MCF 10A (cell line): ENCODE data around the gene LRFN3. TPM values are rescaled to one million over a fixed set of nuclear protein-coding genes. Genes with fewer than 3 reads are reported as not detected.

Experiments used
- BruUV-seq: library from RNA; stranded (reverse); fragments of 400-500 nt; replicated peaks from 2 replicates; lab custom pipeline; 2021; lab: Mats Ljungman, UMichigan
- CTCF ChIA-PET: fragments of 300-600 bp; sonication (Branson Sonifier 250); formaldehyde crosslinking; extraction: SDS; loops from one replicate; lab custom pipeline; 2021; ENCODE audit warnings: antibody characterized with exemption, inconsistent platforms; lab: Yijun Ruan, JAX
- POLR2A ChIA-PET: fragments of 300-600, 350-650 bp; sonication (Branson Sonifier 250); formaldehyde crosslinking; extraction: SDS; loops from one replicate; lab custom pipeline; 2020; ENCODE audit warnings: antibody characterized with exemption, inconsistent platforms; lab: Yijun Ruan, JAX
- DNase-seq: peaks from one replicate; pipeline ENCODE4 v3.0.0-alpha.2; 2018; ENCODE audit not compliant: unreplicated experiment
- H3K27ac Mint-ChIP-seq: one replicate; pipeline ENCODE4 v1.8.0; 2022; ENCODE audit warnings: mild to moderate bottlenecking, low read depth, mixed read lengths; ENCODE audit not compliant: unreplicated experiment
- H3K27me3 Mint-ChIP-seq: one replicate; pipeline ENCODE4 v1.8.0; 2022; ENCODE audit warnings: mixed read lengths; ENCODE audit not compliant: insufficient read depth, unreplicated experiment
- H3K36me3 Mint-ChIP-seq: one replicate; pipeline ENCODE4 v1.8.0; 2022; ENCODE audit warnings: mild to moderate bottlenecking, moderate library complexity, mixed read lengths; ENCODE audit not compliant: insufficient read depth, unreplicated experiment
- H3K4me1 Mint-ChIP-seq: one replicate; pipeline ENCODE4 v1.8.0; 2022; ENCODE audit warnings: mixed read lengths; ENCODE audit not compliant: insufficient read depth, unreplicated experiment
- H3K4me3 Mint-ChIP-seq: one replicate; pipeline ENCODE4 v1.8.0; 2022; ENCODE audit warnings: mild to moderate bottlenecking, moderate library complexity, mixed read lengths; ENCODE audit not compliant: unreplicated experiment
- H3K9me3 Mint-ChIP-seq: one replicate; pipeline ENCODE4 v1.8.0; 2022; ENCODE audit warnings: mixed read lengths; ENCODE audit not compliant: unreplicated experiment
- intact Hi-C: fragments of 100-400 bp; cut with micrococcal nuclease; formaldehyde crosslinking; loops from 2 replicates; pipeline ENCODE4 v1.14.1; 2022
- total RNA-seq: library from RNA; stranded (reverse); gene quantifications from 2 replicates; pipeline ENCODE4 v1.2.3, GENCODE V29; 2022
- TF ChIP-seq, protein P1 (sequence below): fragments of 200-600 bp; IDR thresholded peaks from one replicate; pipeline ENCODE4 v1.8.0; 2022; ENCODE audit warnings: antibody characterized with exemption, mild to moderate bottlenecking; ENCODE audit not compliant: unreplicated experiment

Gene LRFN3
- total RNA-seq, 1 experiment from 2014 or later = 7.4 TPM

DNA sequence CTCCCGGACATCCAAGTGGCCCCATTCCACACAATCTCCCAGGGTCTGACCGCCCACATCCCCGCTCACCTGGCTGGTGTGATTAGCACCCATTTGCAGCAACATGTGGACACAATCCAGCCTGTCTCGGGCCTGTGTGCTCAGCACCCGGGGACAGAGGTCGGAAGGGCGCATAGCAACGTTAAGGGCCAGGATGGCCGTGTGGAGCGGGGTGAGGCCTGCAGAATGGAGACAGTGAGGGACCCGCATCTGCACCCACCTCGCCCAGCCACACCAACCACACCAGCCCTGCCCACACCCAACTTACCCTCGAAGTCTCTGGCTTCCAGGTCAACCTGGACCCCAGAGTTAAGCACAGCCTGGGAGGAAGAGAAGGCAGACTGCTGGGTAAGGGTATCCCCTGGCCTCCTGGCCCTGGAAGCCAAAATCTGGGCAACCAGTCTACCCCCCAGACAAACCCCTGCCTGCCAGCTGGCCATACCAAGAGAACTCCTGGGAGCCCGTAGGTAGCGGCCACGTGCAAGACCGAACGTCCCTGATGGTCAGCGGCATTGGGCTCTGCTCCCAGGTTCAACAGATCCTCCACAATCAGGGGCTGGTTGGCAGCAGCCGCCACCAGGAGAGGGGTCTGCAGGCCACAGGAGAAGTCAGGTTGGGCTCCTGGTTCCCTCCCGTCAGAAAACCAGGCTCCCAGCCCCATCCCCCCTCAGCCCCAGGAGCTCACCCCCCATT lies 40.1 kb upstream of the LRFN3 start:
- no TSS peak for BruUV-seq
- Mint-ChIP-seq H3K9me3 (no peaks in the 10 kb centered on the region), H3K36me3 (peaks cover 42% of the 10 kb centered on the region), H3K4me3 (no peak overlapping the region), H3K4me1 (no peaks in the 10 kb centered on the region), H3K27me3 (no peaks in the 10 kb centered on the region), H3K27ac (no peak overlapping the region)
- CTCF ChIA-PET = interaction anchor here (2.3 kb wide), 1 partner anchor 13 kb away, joined by 10 read pairs; no protein-coding TSS in a partner anchor
- TF ChIP-seq, protein P1, sequence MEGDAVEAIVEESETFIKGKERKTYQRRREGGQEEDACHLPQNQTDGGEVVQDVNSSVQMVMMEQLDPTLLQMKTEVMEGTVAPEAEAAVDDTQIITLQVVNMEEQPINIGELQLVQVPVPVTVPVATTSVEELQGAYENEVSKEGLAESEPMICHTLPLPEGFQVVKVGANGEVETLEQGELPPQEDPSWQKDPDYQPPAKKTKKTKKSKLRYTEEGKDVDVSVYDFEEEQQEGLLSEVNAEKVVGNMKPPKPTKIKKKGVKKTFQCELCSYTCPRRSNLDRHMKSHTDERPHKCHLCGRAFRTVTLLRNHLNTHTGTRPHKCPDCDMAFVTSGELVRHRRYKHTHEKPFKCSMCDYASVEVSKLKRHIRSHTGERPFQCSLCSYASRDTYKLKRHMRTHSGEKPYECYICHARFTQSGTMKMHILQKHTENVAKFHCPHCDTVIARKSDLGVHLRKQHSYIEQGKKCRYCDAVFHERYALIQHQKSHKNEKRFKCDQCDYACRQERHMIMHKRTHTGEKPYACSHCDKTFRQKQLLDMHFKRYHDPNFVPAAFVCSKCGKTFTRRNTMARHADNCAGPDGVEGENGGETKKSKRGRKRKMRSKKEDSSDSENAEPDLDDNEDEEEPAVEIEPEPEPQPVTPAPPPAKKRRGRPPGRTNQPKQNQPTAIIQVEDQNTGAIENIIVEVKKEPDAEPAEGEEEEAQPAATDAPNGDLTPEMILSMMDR = no peak
- DNase-seq = no peak
- POLR2A ChIA-PET = interaction anchor here (0.6 kb wide), 1 partner anchor 340 kb away, joined by 3 read pairs; no protein-coding TSS in a partner anchor
- intact Hi-C loops = no loop called here

DNA sequence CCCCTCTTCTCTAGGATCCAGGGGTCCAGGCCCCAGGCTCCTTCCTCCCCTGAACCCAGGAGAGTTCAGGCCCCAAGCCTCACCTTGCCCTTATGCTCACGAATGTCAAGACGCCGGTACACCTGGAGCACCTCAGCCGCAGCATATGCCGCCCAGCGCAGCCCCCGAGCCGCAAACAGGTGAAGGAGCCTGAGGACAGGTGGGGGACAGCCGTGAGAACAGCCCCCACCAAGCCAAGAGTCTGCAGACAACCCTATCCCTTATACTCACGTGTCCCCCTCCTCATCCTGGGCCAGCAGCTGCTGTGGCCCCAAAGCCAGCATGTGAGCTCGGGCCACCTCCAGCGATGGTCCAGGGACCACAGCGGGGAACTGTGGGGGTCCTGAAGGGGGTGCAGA lies 39.5 kb upstream of the LRFN3 start:
- Mint-ChIP-seq H3K27ac (no peak overlapping the region), H3K27me3 (no peaks in the 10 kb centered on the region), H3K9me3 (no peaks in the 10 kb centered on the region), H3K4me3 (no peak overlapping the region), H3K36me3 (peaks cover 40% of the 10 kb centered on the region), H3K4me1 (no peaks in the 10 kb centered on the region)
- POLR2A ChIA-PET = interaction anchor here (0.6 kb wide), 1 partner anchor 339 kb away, joined by 3 read pairs; no protein-coding TSS in a partner anchor
- DNase-seq = no peak
- no TSS peak for BruUV-seq
- CTCF ChIA-PET = interaction anchor here (1.1 to 2.3 kb wide), 2 partner anchors 14 to 16 kb away, joined by 3 to 10 read pairs; no protein-coding TSS in a partner anchor
- TF ChIP-seq, protein P1 = no peak
- intact Hi-C loops = no loop called here

DNA sequence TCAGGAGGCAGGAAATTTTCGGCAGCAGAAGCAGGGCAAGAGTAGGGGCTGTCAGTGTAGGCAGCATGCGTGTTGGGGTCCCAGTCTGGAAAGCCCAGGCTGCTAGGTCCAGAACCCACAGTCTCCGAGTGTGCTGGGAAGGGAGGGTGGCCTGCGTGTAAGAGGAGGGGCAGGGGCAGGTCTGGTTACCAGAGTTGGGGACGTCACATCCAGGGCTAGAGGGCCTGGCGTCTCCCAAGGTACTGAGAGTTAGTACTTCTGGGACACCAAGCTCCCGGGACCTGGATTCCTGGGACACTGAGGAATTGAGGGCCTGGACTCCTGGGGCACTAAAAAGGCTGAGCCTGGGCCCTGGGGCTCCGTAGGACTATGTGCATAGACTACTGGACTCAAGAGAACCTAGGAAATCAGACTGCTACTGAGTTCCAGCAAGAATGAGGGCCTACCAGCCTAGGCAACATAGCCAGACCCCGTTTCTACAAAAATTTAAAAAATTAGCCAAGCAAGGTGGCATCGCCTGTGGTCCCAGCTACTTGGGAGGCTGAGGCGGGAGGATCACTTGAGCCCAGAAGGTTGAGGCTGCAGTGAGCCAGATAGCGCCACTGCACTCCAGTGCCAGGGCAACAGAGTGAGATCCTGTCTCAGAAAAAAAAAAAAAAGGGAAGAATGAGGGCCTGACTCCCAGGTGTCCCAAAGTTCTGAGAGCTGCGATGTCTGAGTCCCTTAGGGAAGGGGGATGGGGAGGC lies 38.3 kb upstream of the LRFN3 start:
- Mint-ChIP-seq H3K27me3 (no peaks in the 10 kb centered on the region), H3K27ac (peak overlapping the region; percentile 90), H3K9me3 (no peaks in the 10 kb centered on the region), H3K4me1 (peaks cover 8% of the 10 kb centered on the region), H3K4me3 (peak overlapping the region; percentile 90), H3K36me3 (peaks cover 31% of the 10 kb centered on the region)
- POLR2A ChIA-PET = interaction anchor here (0.6 to 1.3 kb wide), 5 partner anchors 10 to 150 kb away, joined by 3 to 5 read pairs (median 3); partner anchors contain the start of gene LIN37
- BruUV-seq = no TSS peak
- intact Hi-C loops = no loop called here
- CTCF ChIA-PET = interaction anchor here (0.7 to 2.1 kb wide), 4 partner anchors 15 to 33 kb away, joined by 3 to 15 read pairs (median 3); no protein-coding TSS in a partner anchor
- TF ChIP-seq, protein P1 = no peak
- DNase-seq = no peak

DNA sequence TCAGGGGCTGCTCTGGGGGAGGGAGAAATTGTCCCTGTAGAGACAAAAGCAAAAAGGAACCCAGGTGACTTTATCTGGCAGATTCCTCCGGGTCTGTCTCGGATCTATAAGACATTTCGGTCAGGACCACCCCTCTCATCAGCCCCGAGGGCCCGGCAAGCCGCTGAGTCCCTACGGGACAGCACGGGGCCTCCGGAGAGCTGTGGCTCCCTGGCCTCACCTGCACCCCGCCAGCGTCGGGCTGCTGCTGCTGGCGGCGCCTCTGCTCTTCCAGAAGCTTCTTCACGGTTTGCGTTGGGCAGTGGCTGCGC lies 37.7 kb upstream of the LRFN3 start:
- DNase-seq = no peak
- no peaks in the 10 kb centered on the region for H3K9me3 Mint-ChIP-seq
- H3K4me3 Mint-ChIP-seq = peak overlapping the region; percentile 90
- ChIA-PET POLR2A (interaction anchor here (0.6 to 1.3 kb wide), 5 partner anchors 11 to 150 kb away, joined by 3 to 5 read pairs (median 3); partner anchors contain the start of gene LIN37), CTCF (interaction anchor here (0.7 to 2.1 kb wide), 3 partner anchors 15 to 33 kb away, joined by 3 to 15 read pairs (median 3); no protein-coding TSS in a partner anchor)
- peaks cover 27% of the 10 kb centered on the region for H3K36me3 Mint-ChIP-seq
- peak overlapping the region; percentile 90 for H3K27ac Mint-ChIP-seq
- no TSS peak for BruUV-seq
- H3K4me1 Mint-ChIP-seq = peaks cover 13% of the 10 kb centered on the region
- TF ChIP-seq, protein P1 = no peak
- no peaks in the 10 kb centered on the region for H3K27me3 Mint-ChIP-seq
- intact Hi-C loops = no loop called here
